WI38 (cell line): ENCODE data around the gene OR51T1.

ENCODE experiments used
- H3K4me3 ChIP-seq: 2 replicates; pipeline ENCODE4 v1.5.1; 2011; ENCODE audit warnings: low read depth, mild to moderate bottlenecking, control low read depth, low read length
- TF ChIP-seq, protein P1 (sequence below): IDR thresholded peaks from 2 replicates; pipeline ENCODE4 v1.5.1; 2012; ENCODE audit warnings: low read depth, mild to moderate bottlenecking, control low read depth, low read length

OR51T1 gene

DNA sequence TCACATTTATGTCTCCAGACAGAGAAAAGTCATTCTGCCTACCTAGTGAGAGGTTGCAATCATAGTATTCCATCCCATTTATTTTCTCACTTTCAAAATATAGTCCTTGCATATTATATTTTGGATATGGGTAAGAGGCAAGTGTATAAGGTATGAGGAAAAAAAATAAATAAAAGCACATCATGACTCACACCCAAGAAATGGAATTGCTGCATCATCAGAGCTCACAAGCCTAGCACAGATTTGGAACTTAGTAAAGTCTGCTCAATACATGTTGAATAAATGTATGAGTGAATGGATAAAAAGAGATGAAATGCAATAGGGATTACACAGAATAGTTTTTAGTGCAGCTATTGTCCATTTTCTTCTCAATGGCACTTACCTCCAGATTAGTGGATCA is 44.9 kb downstream of the OR51T1 start:
- TF ChIP-seq, protein P1, sequence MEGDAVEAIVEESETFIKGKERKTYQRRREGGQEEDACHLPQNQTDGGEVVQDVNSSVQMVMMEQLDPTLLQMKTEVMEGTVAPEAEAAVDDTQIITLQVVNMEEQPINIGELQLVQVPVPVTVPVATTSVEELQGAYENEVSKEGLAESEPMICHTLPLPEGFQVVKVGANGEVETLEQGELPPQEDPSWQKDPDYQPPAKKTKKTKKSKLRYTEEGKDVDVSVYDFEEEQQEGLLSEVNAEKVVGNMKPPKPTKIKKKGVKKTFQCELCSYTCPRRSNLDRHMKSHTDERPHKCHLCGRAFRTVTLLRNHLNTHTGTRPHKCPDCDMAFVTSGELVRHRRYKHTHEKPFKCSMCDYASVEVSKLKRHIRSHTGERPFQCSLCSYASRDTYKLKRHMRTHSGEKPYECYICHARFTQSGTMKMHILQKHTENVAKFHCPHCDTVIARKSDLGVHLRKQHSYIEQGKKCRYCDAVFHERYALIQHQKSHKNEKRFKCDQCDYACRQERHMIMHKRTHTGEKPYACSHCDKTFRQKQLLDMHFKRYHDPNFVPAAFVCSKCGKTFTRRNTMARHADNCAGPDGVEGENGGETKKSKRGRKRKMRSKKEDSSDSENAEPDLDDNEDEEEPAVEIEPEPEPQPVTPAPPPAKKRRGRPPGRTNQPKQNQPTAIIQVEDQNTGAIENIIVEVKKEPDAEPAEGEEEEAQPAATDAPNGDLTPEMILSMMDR: no peak
- no peak overlapping the region for H3K4me3 ChIP-seq
